Right forelimb (tissue), 1 donor: Measurements from ENCODE around the gene CENPT.
"Not testable (repeated sequence)": the region's sequence is repeated elsewhere in the genome, so short reads cannot be mapped to it uniquely, and the experiment has no call there.

Experiments used
- DNase-seq: peaks from one replicate; pipeline ENCODE4 v3.0.0-alpha.2; 2018

Gene CENPT

GRCh38 chr16:67845291-67846062, 2.0 kb downstream of the CENPT start:
- no peak for DNase-seq

- DNase-seq, result no peak
Measured at GRCh38 chr16:67844497-67844896, 3.0 kb downstream of the CENPT start.

GRCh38 chr16:67843343-67843765, 4.1 kb downstream of the CENPT start:
- DNase-seq, result no peak

GRCh38 chr16:67842509-67843342, 4.8 kb downstream of the CENPT start:
- DNase-seq, result peak; percentile 71

- DNase-seq, result peak; percentile 98
Measured at GRCh38 chr16:67841816-67842508, 5.5 kb downstream of the CENPT start, which contains the start of gene THAP11. Gene THAP11, plus strand, starts transcription at chr16:67842320. Its CDS starts 235 bp downstream, at chr16:67842555.

- DNase-seq, result no peak
Measured at GRCh38 chr16:67841198-67841815, 6.2 kb downstream of the CENPT start.

- no peak for DNase-seq
Measured at GRCh38 chr16:67837811-67838210, 9.7 kb downstream of the CENPT start.

GRCh38 chr16:67837190-67837589, 10.3 kb downstream of the CENPT start:
- not testable (repeated sequence) for DNase-seq

GRCh38 chr16:67834242-67834614, 13.3 kb downstream of the CENPT start:
- DNase-seq, result no peak

- peak; percentile 98 for DNase-seq
Measured at GRCh38 chr16:67833415-67834241, 13.9 kb downstream of the CENPT start.

GRCh38 chr16:67833030-67833414, 14.5 kb downstream of the CENPT start:
- no peak for DNase-seq

- no peak for DNase-seq
Measured at GRCh38 chr16:67828651-67829050, 18.8 kb downstream of the CENPT start.

- no peak for DNase-seq
Measured at GRCh38 chr16:67825906-67826305, 21.6 kb downstream of the CENPT start.

GRCh38 chr16:67825119-67825518, 22.4 kb downstream of the CENPT start:
- no peak for DNase-seq

GRCh38 chr16:67822511-67822910, 25.0 kb downstream of the CENPT start:
- no peak for DNase-seq

GRCh38 chr16:67820608-67821259, 26.8 kb downstream of the CENPT start:
- DNase-seq, result no peak

- DNase-seq, result no peak
Measured at GRCh38 chr16:67814567-67814966, 32.9 kb downstream of the CENPT start.

GRCh38 chr16:67811899-67812298, 35.6 kb downstream of the CENPT start:
- DNase-seq, result no peak

- no peak for DNase-seq
Measured at GRCh38 chr16:67807148-67807682, 40.3 kb downstream of the CENPT start.

- DNase-seq, result peak; percentile 96
Measured at GRCh38 chr16:67806428-67807147, 40.9 kb downstream of the CENPT start, which contains the start of the genes RANBP10 and TSNAXIP1. Gene RANBP10, minus strand, starts transcription at chr16:67806560. Its CDS starts 24 bp downstream, at chr16:67806536. Gene TSNAXIP1, plus strand, starts transcription at chr16:67806889. Its CDS starts 261 bp downstream, at chr16:67807150.
